Stimulated activated CD8-positive, alpha-beta memory T cell treated with anti-CD3 and anti-CD28 coated beads, Interleukin-4, amount 100 ng/mL, for 48 hours (primary cell): ENCODE measurements around the gene CHPT1.

Source experiments
- DNase-seq: peaks from one replicate; pipeline ENCODE4 v3.0.0-alpha.2; 2020

Gene CHPT1

DNA sequence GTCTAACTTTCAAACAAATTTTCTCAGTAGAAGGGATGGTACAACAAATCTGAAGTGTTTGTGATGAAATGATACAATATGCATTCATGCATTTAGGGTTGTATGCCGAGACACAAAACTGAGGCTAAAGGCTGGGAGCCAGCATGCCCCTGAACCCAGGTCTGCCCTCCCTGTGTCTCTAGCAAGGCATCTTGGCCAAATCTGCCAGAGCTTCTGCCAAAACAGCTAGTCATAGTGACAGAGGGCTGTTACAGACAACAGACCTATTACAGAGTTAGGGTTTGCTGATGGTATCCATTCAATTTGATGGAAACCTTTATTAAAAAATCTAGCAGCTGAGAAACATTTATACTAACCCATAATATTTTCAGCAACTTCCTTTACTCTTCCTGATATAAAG, 11.3 kb upstream of the CHPT1 start:
- no peak for DNase-seq

GRCh38 chr12:101690544-101691098, 6.8 kb upstream of the CHPT1 start:
- no peak for DNase-seq

- DNase-seq = no peak
Measured at GRCh38 chr12:101691503-101692096, 5.8 kb upstream of the CHPT1 start.

DNA sequence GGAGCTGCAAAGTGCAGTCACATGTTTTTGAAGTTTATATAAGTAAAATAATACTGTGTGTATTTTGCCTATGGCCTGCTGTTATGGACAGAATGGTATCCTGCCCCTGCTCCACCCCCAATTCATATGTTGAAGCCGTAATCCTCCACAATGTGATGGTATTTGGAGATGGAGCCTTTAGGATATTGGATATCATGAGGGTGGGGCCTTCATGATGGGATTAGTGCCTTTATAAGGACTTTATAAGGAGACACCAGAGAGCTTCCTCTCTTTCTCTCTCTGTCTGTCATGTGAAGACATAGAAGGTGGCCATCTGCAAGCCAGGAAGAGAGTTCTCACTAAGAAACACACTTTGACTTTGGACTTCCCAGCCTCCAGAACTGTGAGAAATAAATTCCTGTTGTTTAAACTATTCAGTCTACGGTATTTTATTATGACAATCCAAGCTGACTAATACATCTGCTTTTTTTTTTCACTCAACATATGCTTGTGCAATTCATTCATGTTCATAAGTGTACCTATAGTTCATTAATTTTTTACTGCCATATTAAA, 3.1 kb upstream of the CHPT1 start:
- no peak for DNase-seq

- no peak for DNase-seq
Measured at GRCh38 chr12:101694986-101695385, 2.5 kb upstream of the CHPT1 start.

GRCh38 chr12:101695706-101696105, 1.7 kb upstream of the CHPT1 start:
- DNase-seq = no peak

GRCh38 chr12:101696251-101697196, 916 bp upstream of the CHPT1 start:
- DNase-seq = no peak

DNA sequence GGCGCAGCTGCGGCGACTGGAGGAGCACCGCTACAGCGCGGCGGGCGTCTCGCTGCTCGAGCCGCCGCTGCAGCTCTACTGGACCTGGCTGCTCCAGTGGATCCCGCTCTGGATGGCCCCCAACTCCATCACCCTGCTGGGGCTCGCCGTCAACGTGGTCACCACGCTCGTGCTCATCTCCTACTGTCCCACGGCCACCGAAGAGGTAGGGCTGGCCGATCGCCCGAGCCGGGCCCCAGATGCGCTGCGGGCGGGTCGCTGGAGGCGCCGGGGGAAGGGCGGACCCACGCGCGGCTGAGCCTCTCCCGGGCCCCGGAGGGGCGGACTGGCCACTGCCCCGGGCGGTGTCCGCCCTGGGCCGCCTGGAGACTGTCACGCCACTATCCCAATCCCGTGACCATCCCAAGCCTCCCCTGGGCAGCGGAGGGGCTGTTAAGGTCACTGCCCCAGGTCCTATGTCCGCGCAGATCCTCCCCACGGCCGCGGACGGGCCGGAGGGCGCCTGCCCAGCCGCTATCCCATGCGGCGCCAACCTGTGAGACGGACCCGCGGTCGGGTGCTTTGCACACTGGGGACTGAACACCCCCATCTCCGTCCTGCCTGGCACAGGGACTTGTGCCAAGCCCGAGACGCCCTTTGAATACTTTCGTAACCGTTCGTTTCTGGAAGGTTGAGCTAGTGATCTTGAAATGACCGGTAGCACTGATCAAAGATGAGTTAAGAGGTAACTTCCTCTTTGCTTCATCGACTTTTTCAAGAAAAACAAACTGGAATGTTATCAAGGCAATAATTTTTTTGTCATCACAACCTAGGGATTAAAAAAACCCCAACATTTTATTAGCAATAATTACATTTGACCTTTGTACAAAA, 725 bp downstream of the CHPT1 start:
- DNase-seq = peak; percentile 37

GRCh38 chr12:101698800-101699347, 1.4 kb downstream of the CHPT1 start:
- DNase-seq = peak; percentile 38

GRCh38 chr12:101700299-101700820, 2.9 kb downstream of the CHPT1 start:
- DNase-seq = no peak

DNA sequence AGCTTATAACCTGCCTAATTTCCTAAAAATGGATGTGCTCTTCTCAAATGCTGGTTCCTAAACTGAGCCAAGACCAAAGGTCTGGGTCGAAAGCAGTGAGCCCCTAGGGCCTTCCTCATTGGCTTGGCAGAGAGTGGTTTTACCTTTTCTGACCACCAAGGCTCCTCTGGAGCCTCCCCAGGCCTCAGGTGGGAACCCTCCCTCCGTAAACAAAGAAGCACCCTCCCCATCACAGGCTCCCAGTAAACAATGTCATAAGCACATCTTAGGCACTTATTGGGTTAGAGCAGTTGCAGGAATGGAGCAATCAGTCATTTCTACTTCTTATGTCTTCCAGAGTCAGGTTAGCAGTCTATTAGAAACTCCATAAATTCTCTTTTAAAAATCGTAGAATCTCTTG, 6.0 kb downstream of the CHPT1 start:
- DNase-seq = no peak

DNA sequence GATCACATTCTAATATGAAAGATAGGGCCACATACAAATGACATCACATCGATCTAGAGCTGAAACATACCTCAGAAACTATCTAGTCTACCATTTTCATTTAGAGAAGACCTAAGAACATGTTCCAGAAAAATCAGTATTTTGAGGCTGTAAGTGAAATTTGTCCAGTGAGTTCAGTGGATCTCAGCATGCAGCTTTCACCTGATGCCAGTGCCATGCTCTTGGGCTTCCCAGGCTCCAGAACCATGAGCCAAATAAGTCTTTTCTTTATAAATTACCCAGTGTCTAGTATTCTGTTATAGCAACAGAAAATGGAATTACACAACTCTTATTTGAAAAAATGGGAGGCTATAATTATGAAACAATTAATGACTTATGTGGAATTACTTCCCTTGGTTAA, 9.0 kb downstream of the CHPT1 start:
- DNase-seq = no peak

DNA sequence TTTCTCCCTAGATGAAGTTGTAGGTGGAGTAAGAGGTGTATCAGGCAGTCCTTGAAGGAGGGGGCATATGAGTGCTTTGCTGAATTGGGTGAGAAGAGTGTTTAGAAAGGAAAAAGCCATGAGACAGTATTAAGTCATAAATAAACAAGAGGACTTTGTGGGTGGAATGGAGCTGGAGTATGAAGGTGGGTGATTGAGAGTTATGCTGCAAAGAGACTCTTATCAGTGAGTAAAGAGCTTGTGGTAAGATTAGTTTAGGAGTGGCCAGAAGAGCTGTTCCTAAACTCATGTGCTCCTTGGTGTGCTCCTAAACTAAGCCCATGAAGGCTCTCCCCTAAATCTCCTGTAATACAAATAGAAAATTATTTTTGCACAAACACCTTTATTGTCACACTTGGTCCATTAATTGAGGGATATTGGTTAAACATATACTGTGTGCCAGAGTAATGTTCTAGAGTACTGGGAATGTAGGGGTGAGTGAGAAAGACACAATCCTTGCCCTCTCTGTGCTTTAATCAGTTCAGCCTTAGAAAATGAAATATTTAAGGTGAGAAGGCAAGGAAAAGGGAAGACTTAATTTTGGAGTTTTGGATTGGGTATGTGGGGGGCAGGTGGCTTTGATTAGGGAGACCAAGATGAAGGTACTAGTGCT, 9.8 kb downstream of the CHPT1 start:
- no peak for DNase-seq

DNA sequence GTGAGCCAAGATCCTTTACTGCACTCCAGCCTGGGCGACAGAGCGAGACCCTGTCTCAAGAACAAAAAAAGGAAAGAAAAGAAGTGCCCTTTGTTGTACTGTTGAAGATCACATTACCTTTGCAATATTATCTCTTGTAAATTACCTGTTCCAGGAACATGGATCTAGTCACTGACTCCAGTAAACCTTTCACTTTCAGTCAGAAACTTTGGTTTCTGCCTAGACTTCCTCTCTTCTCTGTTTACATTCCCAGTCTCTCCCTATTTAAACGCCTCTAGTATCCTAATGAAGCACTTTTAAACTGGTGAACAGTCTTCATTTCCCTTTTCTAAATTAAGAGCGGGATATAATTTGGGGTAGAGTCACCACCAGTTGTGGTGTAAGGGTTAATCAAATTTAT, 12.8 kb downstream of the CHPT1 start:
- no peak for DNase-seq

DNA sequence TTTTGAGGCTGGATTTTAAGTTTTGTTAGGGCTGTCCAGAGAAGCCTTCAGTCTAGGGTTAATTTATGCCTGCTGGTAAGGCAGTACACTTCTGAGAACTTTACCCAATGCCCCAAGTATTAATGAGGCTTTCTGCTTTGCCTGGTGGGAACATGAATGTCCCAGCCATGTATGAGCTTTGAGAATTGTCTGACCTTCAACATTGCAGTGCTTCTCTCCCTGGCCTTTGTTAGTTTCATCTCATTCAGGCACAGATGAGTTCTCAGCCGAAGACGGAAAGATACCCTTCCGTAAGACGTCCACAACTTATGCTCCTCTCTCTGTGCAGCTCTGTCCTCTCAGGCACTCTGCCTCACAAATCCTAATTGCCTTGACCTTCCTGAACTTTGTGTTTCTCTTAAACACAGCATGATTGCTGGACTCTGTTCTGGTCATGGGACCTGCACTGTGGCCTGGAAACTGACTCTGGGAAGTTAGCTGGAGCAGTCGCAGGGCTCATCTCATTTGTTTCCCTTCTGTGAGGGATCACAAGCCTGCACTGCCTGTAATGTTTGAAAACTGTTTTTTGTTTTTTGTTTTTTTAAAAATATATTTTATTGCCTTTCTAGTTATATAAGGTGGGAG, 15.7 kb downstream of the CHPT1 start:
- DNase-seq = no peak

DNA sequence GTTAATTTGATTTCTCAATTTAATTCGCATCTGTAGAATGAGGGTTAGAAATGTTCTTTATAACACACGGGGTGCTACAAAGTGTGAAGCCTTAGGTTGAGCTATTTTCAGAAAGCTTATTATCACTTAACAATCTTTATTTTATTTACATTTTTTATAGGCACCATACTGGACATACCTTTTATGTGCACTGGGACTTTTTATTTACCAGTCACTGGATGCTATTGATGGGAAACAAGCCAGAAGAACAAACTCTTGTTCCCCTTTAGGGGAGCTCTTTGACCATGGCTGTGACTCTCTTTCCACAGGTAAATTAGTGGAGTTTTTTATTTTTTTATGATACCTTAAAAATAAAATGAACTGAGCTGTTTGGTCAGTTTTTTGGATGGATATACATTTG, 16.5 kb downstream of the CHPT1 start:
- no peak for DNase-seq

DNA sequence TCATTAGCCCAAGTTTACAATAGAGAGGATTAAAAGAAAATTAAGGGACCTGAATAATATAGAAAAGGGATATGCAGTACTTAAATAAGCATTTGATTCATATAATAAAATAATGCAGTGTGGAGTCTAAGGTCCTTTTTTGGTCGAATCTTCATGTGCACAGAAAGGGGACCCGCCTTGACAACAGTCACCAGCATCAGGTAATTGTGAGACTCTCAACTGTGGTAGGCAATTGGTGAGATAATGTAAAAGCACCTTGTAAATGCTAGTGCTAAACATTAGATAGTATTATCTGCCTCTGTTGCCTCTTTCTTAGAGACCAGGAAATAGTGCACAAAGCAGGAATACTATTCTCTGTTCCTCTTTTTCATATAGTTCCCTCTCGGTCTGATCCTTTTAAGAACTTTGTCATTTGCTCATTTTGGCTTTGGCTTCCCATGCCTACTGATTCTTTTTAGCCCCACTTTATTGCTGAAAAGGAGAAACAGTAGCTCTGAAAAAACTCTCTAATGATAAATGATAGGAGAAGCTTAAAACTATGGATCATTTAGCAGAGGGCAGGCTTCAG, 17.5 kb downstream of the CHPT1 start:
- no peak for DNase-seq

DNA sequence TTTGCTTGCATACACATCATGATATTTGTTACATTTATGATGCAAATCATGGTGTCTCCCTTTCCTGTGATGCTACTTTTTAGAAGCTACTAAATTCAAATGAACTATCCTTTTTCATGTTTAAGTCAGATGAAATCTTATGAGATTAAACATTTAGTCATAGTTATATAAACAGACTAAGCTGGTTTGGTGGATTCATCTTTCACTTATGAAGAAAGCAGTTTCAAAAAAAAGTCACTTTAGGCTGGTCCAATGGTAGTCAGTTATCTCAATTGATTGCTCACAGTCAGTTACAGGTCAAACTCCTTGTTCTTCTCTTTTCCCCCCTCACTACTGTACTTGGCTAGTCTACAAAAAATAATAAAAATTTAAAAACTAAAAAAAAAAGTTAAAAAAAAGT, 22.1 kb downstream of the CHPT1 start:
- no peak for DNase-seq

DNA sequence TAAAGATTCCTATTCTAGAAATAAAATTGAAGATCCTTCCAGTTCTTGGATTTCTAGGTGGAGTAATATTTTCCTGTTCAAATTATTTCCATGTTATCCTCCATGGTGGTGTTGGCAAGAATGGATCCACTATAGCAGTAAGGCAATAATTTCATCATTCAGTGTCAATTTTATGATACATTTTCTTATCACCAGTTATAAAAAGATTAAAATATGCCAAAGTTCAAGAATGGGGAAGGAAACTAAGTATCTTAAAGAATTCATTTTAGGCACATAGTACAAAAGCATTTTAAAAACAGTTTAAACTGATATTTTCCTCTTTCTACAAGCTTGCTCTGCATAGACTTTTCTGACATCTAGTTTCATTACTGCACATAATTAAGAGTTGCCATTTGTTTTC, 22.7 kb downstream of the CHPT1 start:
- no peak for DNase-seq

DNA sequence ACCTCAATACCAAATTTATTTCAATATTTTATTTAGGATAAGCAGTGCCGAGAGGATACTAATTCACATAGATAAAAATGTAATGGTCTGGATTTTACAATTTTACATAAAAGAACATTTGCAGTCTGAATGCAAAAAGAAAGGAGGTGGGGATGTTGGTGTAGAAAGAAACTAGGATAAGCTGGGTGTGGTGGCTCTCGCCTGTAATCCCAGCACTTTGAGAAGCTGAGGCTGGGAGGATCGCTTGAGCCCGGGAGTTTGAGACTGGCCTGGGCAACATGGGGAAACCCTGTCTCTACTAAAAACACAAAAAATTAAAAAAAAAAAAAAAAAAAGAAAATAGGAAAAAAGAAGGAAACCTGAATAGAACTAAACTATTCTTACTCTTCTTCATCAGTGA, 25.0 kb downstream of the CHPT1 start:
- no peak for DNase-seq

- no peak for DNase-seq
Measured at GRCh38 chr12:101727098-101727497, 29.7 kb downstream of the CHPT1 start.
